Uterus (tissue), 2 donors: ENCODE data around the gene FHIT.

Source experiments
- POLR2A ChIP-seq, 2 donors: fragments of 450-650 bp; IDR thresholded peaks; one replicate each; pipeline ENCODE4 v1.6.1; 2016; ENCODE audit warnings: antibody characterized with exemption in 2 of 2, mild to moderate bottlenecking in 1 of 2, moderate library complexity in 1 of 2
- TF ChIP-seq, protein P1 (sequence below), 4 experiments: fragments of 200-600 bp in 2 of 4; fragments of 450-650 bp in 2 of 4; sonication (generic) in 2 of 4; IDR thresholded peaks; one replicate each; pipeline ENCODE4 v1.5.1; 2016 to 2019; ENCODE audit warnings: antibody characterized with exemption in 4 of 4, mild to moderate bottlenecking in 2 of 4, moderate library complexity in 1 of 4

DNA sequence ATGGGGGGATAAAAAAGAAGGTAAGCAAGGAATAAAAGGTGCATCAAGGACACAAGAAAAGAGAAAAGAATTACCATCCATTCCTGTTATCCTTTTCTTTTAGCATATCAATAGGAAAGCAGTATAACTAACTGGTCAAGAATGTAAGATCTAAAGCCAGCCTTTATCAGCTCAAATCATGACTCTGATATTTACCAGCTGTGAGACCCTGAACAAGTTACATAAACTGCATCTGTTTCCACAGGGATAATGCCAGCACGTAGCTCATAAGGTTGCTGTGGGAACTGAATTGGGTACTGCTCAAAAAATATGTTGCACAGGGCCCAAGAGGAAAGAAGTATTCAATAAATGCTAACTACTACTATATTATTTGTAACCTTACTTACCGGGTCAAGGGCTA, 1109.2 kb downstream of the FHIT start:
- TF ChIP-seq, protein P1, sequence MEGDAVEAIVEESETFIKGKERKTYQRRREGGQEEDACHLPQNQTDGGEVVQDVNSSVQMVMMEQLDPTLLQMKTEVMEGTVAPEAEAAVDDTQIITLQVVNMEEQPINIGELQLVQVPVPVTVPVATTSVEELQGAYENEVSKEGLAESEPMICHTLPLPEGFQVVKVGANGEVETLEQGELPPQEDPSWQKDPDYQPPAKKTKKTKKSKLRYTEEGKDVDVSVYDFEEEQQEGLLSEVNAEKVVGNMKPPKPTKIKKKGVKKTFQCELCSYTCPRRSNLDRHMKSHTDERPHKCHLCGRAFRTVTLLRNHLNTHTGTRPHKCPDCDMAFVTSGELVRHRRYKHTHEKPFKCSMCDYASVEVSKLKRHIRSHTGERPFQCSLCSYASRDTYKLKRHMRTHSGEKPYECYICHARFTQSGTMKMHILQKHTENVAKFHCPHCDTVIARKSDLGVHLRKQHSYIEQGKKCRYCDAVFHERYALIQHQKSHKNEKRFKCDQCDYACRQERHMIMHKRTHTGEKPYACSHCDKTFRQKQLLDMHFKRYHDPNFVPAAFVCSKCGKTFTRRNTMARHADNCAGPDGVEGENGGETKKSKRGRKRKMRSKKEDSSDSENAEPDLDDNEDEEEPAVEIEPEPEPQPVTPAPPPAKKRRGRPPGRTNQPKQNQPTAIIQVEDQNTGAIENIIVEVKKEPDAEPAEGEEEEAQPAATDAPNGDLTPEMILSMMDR (IDR thresholded peaks at IDR 0.05), result no peak
- no peak for TF ChIP-seq POLR2A (IDR thresholded peaks at IDR 0.05)
